K562 (cell line): ENCODE data around the gene PRPF39. TPM values are rescaled to one million over a fixed set of nuclear protein-coding genes. Genes with fewer than 3 reads are reported as not detected.

Experiments used
- CBX3 ChIP-seq, 2 experiments: IDR thresholded peaks; 1 replicate in 1 of 2; 2 replicates in 1 of 2; pipeline ENCODE4 v1.6.1; 2012; ENCODE audit warnings: inconsistent platforms in 2 of 2, low read length in 2 of 2, borderline replicate concordance in 1 of 2, control low read depth in 1 of 2
- CHD2 ChIP-seq: IDR thresholded peaks from 2 replicates; pipeline ENCODE4 v1.6.1; 2011; ENCODE audit warnings: low read depth, low read length
- FIP1L1 ChIP-seq: fragments of 200-400 bp; formaldehyde crosslinking; IDR thresholded peaks from 2 replicates; pipeline ENCODE4 v1.6.1; 2018; ENCODE audit warnings: mild to moderate bottlenecking, low read depth, low read length; ENCODE audit not compliant: poor library complexity, severe bottlenecking
- FUS ChIP-seq: fragments of 200-400 bp; formaldehyde crosslinking; optimal IDR thresholded peaks from 2 replicates; pipeline ENCODE3; 2017; ENCODE audit warnings: low read depth, low read length
- GATA2 ChIP-seq: sonication (generic); formaldehyde crosslinking; IDR thresholded peaks from 2 replicates; pipeline ENCODE4 v1.4.0; 2020; ENCODE audit warnings: mild to moderate bottlenecking, missing genetic modification reagents
- KDM5B ChIP-seq: fragments of 200-600 bp; sonication (generic); IDR thresholded peaks from 2 replicates; pipeline ENCODE4 v1.6.1; 2012; ENCODE audit warnings: low read depth, mild to moderate bottlenecking, moderate library complexity, low read length, control low read depth, inconsistent platforms; ENCODE audit not compliant: insufficient replicate concordance
- MTA2 ChIP-seq: fragments of 450-650 bp; IDR thresholded peaks from 2 replicates; pipeline ENCODE4 v1.6.1; 2016; ENCODE audit warnings: low read depth
- MXI1 ChIP-seq: IDR thresholded peaks from 2 replicates; pipeline ENCODE4 v1.6.1; 2011; ENCODE audit warnings: low read depth, mild to moderate bottlenecking, improper control_type of control experiment, low read length
- MYBL2 ChIP-seq, 2 experiments: fragments of 450-650 bp in 1 of 2; sonication (generic) in 1 of 2; formaldehyde crosslinking in 1 of 2; IDR thresholded peaks; 2 replicates each; pipeline versions ENCODE4 v1.6.1 to v1.8.1; 2017 to 2022; ENCODE audit warnings: borderline replicate concordance in 1 of 2, inconsistent platforms in 1 of 2, low read depth in 1 of 2, mild to moderate bottlenecking in 1 of 2, missing genetic modification reagents in 1 of 2, moderate library complexity in 1 of 2
- NONO ChIP-seq, 2 experiments: fragments of 200-400 bp in 1 of 2; fragments of 450-650 bp in 1 of 2; formaldehyde crosslinking in 1 of 2; IDR thresholded peaks; 2 replicates each; pipeline ENCODE4 v1.6.1; 2017; ENCODE audit warnings: low read depth in 2 of 2, mild to moderate bottlenecking in 2 of 2, moderate library complexity in 2 of 2, low read length in 1 of 2
- RFX1 ChIP-seq: fragments of 450-650 bp; IDR thresholded peaks from 2 replicates; pipeline ENCODE4 v1.6.1; 2016; ENCODE audit warnings: mild to moderate bottlenecking, moderate library complexity
- SAP30 ChIP-seq: fragments of 200-600 bp; sonication (generic); IDR thresholded peaks from 2 replicates; pipeline ENCODE4 v1.6.1; 2012; ENCODE audit warnings: borderline replicate concordance, low read depth, mild to moderate bottlenecking, moderate library complexity, low read length, control low read depth, inconsistent platforms; ENCODE audit not compliant: insufficient read depth, poor library complexity, severe bottlenecking
- SIN3A ChIP-seq, 2 experiments: fragments of 150-350 bp in 1 of 2; IDR thresholded peaks; 2 replicates each; pipeline ENCODE4 v1.6.1; 2011 to 2016; ENCODE audit warnings: borderline replicate concordance in 2 of 2, low read depth in 2 of 2, low read length in 2 of 2, mild to moderate bottlenecking in 2 of 2, moderate library complexity in 2 of 2; ENCODE audit not compliant: control insufficient read depth in 1 of 2
- SIN3B ChIP-seq: fragments of 450-650 bp; IDR thresholded peaks from 2 replicates; pipeline ENCODE4 v1.6.1; 2017; ENCODE audit warnings: low read depth, mild to moderate bottlenecking, moderate library complexity
- ZFX ChIP-seq: sonication (generic); formaldehyde crosslinking; IDR thresholded peaks from 2 replicates; pipeline ENCODE4 v1.8.0; 2022; ENCODE audit warnings: mild to moderate bottlenecking, missing genetic modification reagents, moderate library complexity
- ZNF212 ChIP-seq: fragments of 450-650 bp; formaldehyde crosslinking; IDR thresholded peaks from 2 replicates; pipeline ENCODE4 v1.4.0; 2020; ENCODE audit warnings: mild to moderate bottlenecking
- ZNF24 ChIP-seq: fragments of 450-650 bp; IDR thresholded peaks from 2 replicates; pipeline ENCODE4 v1.6.1; 2016
- ZNF644 ChIP-seq: fragments of 200-800 bp; sonication (Bioruptor generic); IDR thresholded peaks from 2 replicates; pipeline ENCODE4 v1.6.1; 2016; ENCODE audit warnings: low read depth, missing genetic modification characterization, missing compliant biosample characterization
- ZSCAN29 ChIP-seq: fragments of 450-650 bp; IDR thresholded peaks from 2 replicates; pipeline ENCODE4 v1.6.1; 2017
- polyA plus RNA-seq, 8 experiments: library from polyadenylated mRNA; depleted of rRNA in 4 of 8; stranded (reverse) in 5 of 8; unstranded in 3 of 8; fragments of >200 nt; fragmentation: Nextera tagmentation in 2 of 8; fragmentation: Illumina TruSeq in 1 of 8; extraction: Ambion mirVana in 2 of 8; extraction: Trizol in 1 of 8; gene quantifications; 2 replicates each; pipeline versions ENCODE4 v1.2.1 to v1.2.3, GENCODE V29; 2011 to 2014; ENCODE audit warnings: inconsistent platforms in 1 of 8, missing spikeins in 1 of 8
- total RNA-seq, 7 experiments: library from RNA; depleted of rRNA in 6 of 7; stranded (reverse); fragments of >200 nt in 6 of 7; fragmentation: Illumina TruSeq in 2 of 7; extraction: Trizol in 2 of 7; gene quantifications; 2 replicates each; pipeline versions ENCODE4 v1.2.1 to v1.2.3, GENCODE V29; 2011 to 2021; ENCODE audit warnings: low replicate concordance in 1 of 7
- TF ChIP-seq, protein P1 (sequence below), 2 experiments: fragments of 150-350 bp in 1 of 2; IDR thresholded peaks; 2 replicates each; pipeline ENCODE4 v1.6.1; 2012 to 2016; ENCODE audit warnings: low read depth in 2 of 2, low read length in 2 of 2, mild to moderate bottlenecking in 1 of 2, moderate library complexity in 1 of 2
- TF ChIP-seq, protein P2 (sequence below): fragments of 450-650 bp; IDR thresholded peaks from 2 replicates; pipeline ENCODE4 v1.7.1; 2018; ENCODE audit warnings: mild to moderate bottlenecking, low read depth; ENCODE audit not compliant: partially characterized antibody

PRPF39 gene
- total and polyA plus RNA-seq, 9 of the 15 experiments (the other 6 are each of a cell fraction or from before 2014, with no cell fraction given): 13.3 to 50.4 (median 24.8) TPM

DNA sequence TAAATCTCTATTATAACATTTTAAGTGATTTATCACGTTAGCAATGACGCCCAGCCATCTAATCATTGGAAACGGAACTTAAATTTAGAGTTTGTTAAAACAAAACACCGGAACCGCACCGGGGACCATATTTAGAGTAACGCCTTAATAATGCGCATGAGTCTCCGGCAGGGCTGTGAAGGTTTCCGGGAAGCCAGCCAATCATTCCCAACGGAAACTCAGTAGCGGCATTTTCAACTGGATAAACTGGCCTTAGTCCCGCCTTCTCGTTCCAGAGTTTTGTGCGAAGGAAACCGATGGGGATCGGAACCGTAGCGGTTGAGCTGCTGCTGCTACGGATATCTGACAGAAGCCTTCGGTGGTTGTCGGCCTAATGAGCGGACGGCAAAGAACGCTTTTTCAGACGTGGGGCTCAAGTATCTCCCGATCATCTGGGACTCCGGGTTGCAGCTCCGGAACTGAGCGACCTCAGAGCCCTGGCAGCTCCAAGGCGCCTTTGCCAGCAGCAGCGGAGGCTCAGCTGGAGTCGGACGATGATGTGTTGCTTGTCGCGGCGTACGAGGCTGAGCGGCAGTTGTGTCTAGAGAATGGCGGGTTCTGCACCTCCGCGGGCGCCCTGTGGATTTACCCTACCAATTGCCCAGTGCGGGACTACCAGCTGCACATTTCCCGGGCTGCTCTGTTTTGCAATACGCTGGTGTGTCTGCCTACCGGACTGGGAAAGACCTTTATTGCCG lies 51.9 kb downstream of the PRPF39 start, which contains the start of gene FANCM (continued):
- TF ChIP-seq ZNF644 (tag) (no peak), ZFX (CRISPR knock-in tag) (peak; percentile 37; the same call in 1 of the 2 replicates), ZNF212 (no peak), FIP1L1 (no peak), MTA2 (no peak), ZSCAN29 (no peak), GATA2 (CRISPR knock-in tag) (no peak), FUS (no peak), CBX3 (IDR thresholded peaks at IDR 0.05; ENCODE audit: borderline replicate concordance in 1 of 2, low read length in 2 of 2) (no peak), NONO (IDR thresholded peaks at IDR 0.05; ENCODE audit: low read depth in 2 of 2, low read length in 1 of 2) (no peak), SIN3B (peak; percentile 40; the same call in 1 of the 2 replicates), MYBL2 (IDR thresholded peaks at IDR 0.05; ENCODE audit: low read depth) (peak; percentile 43; the same call in 1 of the 2 replicates), MYBL2 (CRISPR knock-in tag; IDR thresholded peaks at IDR 0.05; ENCODE audit: borderline replicate concordance) (no peak), RFX1 (no peak; the same call in 1 of the 2 replicates), CHD2 (no peak), KDM5B (no peak), MXI1 (0 out of 2 replicates have a peak, but pooled peaks have one; percentile 20), ZNF24 (no peak), SAP30 (peak; percentile 96), SIN3A (IDR thresholded peaks at IDR 0.05; ENCODE audit: borderline replicate concordance in 2 of 2, control insufficient read depth in 1 of 2, low read depth in 2 of 2, low read length in 2 of 2) (peak in 1 of 2 experiments; percentile 63; a peak in 1 of 4 replicates)
- TF ChIP-seq, protein P1, sequence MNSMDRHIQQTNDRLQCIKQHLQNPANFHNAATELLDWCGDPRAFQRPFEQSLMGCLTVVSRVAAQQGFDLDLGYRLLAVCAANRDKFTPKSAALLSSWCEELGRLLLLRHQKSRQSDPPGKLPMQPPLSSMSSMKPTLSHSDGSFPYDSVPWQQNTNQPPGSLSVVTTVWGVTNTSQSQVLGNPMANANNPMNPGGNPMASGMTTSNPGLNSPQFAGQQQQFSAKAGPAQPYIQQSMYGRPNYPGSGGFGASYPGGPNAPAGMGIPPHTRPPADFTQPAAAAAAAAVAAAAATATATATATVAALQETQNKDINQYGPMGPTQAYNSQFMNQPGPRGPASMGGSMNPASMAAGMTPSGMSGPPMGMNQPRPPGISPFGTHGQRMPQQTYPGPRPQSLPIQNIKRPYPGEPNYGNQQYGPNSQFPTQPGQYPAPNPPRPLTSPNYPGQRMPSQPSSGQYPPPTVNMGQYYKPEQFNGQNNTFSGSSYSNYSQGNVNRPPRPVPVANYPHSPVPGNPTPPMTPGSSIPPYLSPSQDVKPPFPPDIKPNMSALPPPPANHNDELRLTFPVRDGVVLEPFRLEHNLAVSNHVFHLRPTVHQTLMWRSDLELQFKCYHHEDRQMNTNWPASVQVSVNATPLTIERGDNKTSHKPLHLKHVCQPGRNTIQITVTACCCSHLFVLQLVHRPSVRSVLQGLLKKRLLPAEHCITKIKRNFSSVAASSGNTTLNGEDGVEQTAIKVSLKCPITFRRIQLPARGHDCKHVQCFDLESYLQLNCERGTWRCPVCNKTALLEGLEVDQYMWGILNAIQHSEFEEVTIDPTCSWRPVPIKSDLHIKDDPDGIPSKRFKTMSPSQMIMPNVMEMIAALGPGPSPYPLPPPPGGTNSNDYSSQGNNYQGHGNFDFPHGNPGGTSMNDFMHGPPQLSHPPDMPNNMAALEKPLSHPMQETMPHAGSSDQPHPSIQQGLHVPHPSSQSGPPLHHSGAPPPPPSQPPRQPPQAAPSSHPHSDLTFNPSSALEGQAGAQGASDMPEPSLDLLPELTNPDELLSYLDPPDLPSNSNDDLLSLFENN (IDR thresholded peaks at IDR 0.05; ENCODE audit: low read depth in 2 of 2, low read length in 2 of 2): 0 out of 4 replicates have a peak, but pooled peaks of 1 of the 2 experiments have one; percentile 16
- TF ChIP-seq, protein P2, sequence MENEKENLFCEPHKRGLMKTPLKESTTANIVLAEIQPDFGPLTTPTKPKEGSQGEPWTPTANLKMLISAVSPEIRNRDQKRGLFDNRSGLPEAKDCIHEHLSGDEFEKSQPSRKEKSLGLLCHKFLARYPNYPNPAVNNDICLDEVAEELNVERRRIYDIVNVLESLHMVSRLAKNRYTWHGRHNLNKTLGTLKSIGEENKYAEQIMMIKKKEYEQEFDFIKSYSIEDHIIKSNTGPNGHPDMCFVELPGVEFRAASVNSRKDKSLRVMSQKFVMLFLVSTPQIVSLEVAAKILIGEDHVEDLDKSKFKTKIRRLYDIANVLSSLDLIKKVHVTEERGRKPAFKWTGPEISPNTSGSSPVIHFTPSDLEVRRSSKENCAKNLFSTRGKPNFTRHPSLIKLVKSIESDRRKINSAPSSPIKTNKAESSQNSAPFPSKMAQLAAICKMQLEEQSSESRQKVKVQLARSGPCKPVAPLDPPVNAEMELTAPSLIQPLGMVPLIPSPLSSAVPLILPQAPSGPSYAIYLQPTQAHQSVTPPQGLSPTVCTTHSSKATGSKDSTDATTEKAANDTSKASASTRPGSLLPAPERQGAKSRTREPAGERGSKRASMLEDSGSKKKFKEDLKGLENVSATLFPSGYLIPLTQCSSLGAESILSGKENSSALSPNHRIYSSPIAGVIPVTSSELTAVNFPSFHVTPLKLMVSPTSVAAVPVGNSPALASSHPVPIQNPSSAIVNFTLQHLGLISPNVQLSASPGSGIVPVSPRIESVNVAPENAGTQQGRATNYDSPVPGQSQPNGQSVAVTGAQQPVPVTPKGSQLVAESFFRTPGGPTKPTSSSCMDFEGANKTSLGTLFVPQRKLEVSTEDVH: peak; percentile 73
